OCI-LY1 (cell line): ENCODE measurements around the gene ATP13A2.

Experiments
- H2AFZ ChIP-seq: fragments of 200-600 bp; sonication (generic), shearing (Covaris generic); 2 replicates; pipeline ENCODE4 v1.6.0; 2014; ENCODE audit warnings: antibody characterized with exemption, mild to moderate bottlenecking, low read length
- H3F3A ChIP-seq: fragments of 200-600 bp; sonication (generic), shearing (Covaris generic); 2 replicates; pipeline ENCODE4 v1.6.0; 2014; ENCODE audit warnings: mild to moderate bottlenecking, antibody characterized with exemption, low read length, moderate library complexity; ENCODE audit not compliant: insufficient read depth
- H3K27ac ChIP-seq: fragments of 200-600 bp; sonication (generic); 2 replicates; pipeline ENCODE4 v1.5.1; 2014; ENCODE audit warnings: low read length, mixed run types, mild to moderate bottlenecking, low read depth; ENCODE audit not compliant: poor library complexity, severe bottlenecking
- H3K27me3 ChIP-seq: fragments of 200-600 bp; sonication (generic); 2 replicates; pipeline ENCODE4 v1.6.0; 2014; ENCODE audit warnings: antibody characterized with exemption, mild to moderate bottlenecking, low read length, moderate library complexity; ENCODE audit not compliant: insufficient read depth
- H3K36me3 ChIP-seq: fragments of 200-600 bp; sonication (generic); 2 replicates; pipeline ENCODE4 v1.6.1; 2014; ENCODE audit warnings: mild to moderate bottlenecking, antibody characterized with exemption, low read length, moderate library complexity, mixed read lengths; ENCODE audit not compliant: insufficient read depth
- H3K4me1 ChIP-seq: fragments of 200-600 bp; sonication (generic); 2 replicates; pipeline ENCODE4 v1.5.1; 2014; ENCODE audit warnings: mild to moderate bottlenecking, low read length, moderate library complexity; ENCODE audit not compliant: insufficient read depth, severe bottlenecking
- H3K4me2 ChIP-seq: fragments of 200-600 bp; sonication (generic), shearing (Covaris generic); 2 replicates; pipeline ENCODE4 v1.6.1; 2014; ENCODE audit warnings: low read length
- H3K4me3 ChIP-seq: fragments of 200-600 bp; sonication (generic); 2 replicates; pipeline ENCODE4 v1.5.1; 2014; ENCODE audit warnings: low read length, low read depth, mild to moderate bottlenecking, mixed read lengths; ENCODE audit not compliant: poor library complexity, severe bottlenecking
- H3K79me2 ChIP-seq: fragments of 200-600 bp; shearing (Covaris generic); 2 replicates; pipeline ENCODE4 v1.6.1; 2016; ENCODE audit warnings: mixed run types, low read length, mixed read lengths; ENCODE audit not compliant: insufficient read depth
- H3K9ac ChIP-seq: fragments of 200-600 bp; sonication (generic), shearing (Covaris generic); 2 replicates; pipeline ENCODE4 v1.6.1; 2014; ENCODE audit warnings: mild to moderate bottlenecking, low read length, mixed read lengths
- H3K9me2 ChIP-seq: fragments of 200-600 bp; sonication (generic), shearing (Covaris generic); 2 replicates; pipeline ENCODE4 v1.6.1; 2014; ENCODE audit warnings: low read depth, mild to moderate bottlenecking, low read length, mixed read lengths
- H3K9me3 ChIP-seq: fragments of 200-600 bp; shearing (Covaris generic); 2 replicates; pipeline ENCODE4 v1.6.1; 2014; ENCODE audit warnings: low read length, mixed read lengths
- H4K20me1 ChIP-seq: fragments of 200-600 bp; sonication (generic), shearing (Covaris generic); 2 replicates; pipeline ENCODE4 v1.6.0; 2016; ENCODE audit warnings: mild to moderate bottlenecking, low read length; ENCODE audit not compliant: insufficient read depth
- CTCF ChIP-seq: fragments of 200-600 bp; sonication (generic), shearing (Covaris generic); IDR thresholded peaks from 2 replicates; pipeline ENCODE4 v1.5.1; 2017; ENCODE audit warnings: mild to moderate bottlenecking, antibody characterized with exemption, low read length, moderate library complexity, mixed read lengths
- EZH2 ChIP-seq: fragments of 200-600 bp; sonication (generic), shearing (Covaris generic); IDR thresholded peaks from 2 replicates; pipeline ENCODE4 v1.8.0; 2017; ENCODE audit warnings: borderline replicate concordance, mixed run types, mild to moderate bottlenecking, antibody characterized with exemption, low read length, moderate library complexity, mixed read lengths

The ATP13A2 gene

GRCh38 chr1:16960560-16961296 is 51.0 kb downstream of the ATP13A2 start:
- H3K9ac ChIP-seq, result no peak overlapping the region; the same call in 1 of the 2 replicates
- no peaks in the 10 kb centered on the region for H3K4me1 ChIP-seq
- peak overlapping the region; percentile 40 for H3K4me3 ChIP-seq
- H3K36me3 ChIP-seq, result no peaks in the 10 kb centered on the region
- peak overlapping the region; percentile 47 for H3K4me2 ChIP-seq
- peaks cover 6% of the 10 kb centered on the region; the same call in 1 of the 2 replicates for H3K27me3 ChIP-seq
- no peaks in the 10 kb centered on the region for H3K9me2 ChIP-seq
- TF ChIP-seq EZH2, result no peak
- TF ChIP-seq CTCF, result peak; percentile 61
- H3K27ac ChIP-seq, result no peak overlapping the region
- no peaks in the 10 kb centered on the region for H3K9me3 ChIP-seq
- no peak overlapping the region for H2AFZ ChIP-seq
- no peaks in the 10 kb centered on the region for H3F3A ChIP-seq
- H4K20me1 ChIP-seq, result no peaks in the 10 kb centered on the region
- no peaks in the 10 kb centered on the region for H3K79me2 ChIP-seq

DNA sequence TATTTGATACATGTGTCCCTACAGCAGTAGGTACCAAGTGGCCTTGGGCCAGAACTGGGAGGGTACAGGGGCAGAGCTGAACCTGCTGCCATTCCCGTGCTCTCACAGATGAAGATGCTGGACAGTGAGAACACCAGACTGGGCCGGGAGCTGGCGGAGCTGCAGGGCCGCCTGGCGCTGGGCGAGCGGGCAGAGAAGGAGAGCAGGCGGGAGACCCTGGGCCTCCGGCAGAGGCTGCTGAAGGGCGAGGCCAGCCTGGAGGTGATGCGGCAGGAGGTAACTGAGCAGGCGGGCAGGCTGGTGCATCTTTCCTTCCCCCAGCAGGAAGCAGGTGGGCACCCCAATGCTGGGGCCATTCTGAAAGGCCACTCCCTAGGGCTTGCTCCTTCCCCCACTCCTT is 53.3 kb downstream of the ATP13A2 start:
- no peak overlapping the region for H3K9ac ChIP-seq
- TF ChIP-seq EZH2 (no peak), CTCF (no peak)
- H3K4me3 ChIP-seq, result no peak overlapping the region
- H3K9me2 ChIP-seq, result no peaks in the 10 kb centered on the region
- no peak overlapping the region for H2AFZ ChIP-seq
- H3F3A ChIP-seq, result no peaks in the 10 kb centered on the region
- no peak overlapping the region for H3K4me2 ChIP-seq
- no peaks in the 10 kb centered on the region for H3K79me2 ChIP-seq
- no peaks in the 10 kb centered on the region for H3K36me3 ChIP-seq
- H3K27me3 ChIP-seq, result peaks cover 6% of the 10 kb centered on the region; the same call in 1 of the 2 replicates
- H3K27ac ChIP-seq, result no peak overlapping the region
- no peaks in the 10 kb centered on the region for H4K20me1 ChIP-seq
- H3K4me1 ChIP-seq, result no peaks in the 10 kb centered on the region
- H3K9me3 ChIP-seq, result no peaks in the 10 kb centered on the region

GRCh38 chr1:16957731-16958130 is 54.0 kb downstream of the ATP13A2 start:
- Histone ChIP-seq H3K9me2 (no peaks in the 10 kb centered on the region), H3K4me3 (no peak overlapping the region), H3K36me3 (no peaks in the 10 kb centered on the region), H4K20me1 (no peaks in the 10 kb centered on the region), H3K4me1 (no peaks in the 10 kb centered on the region), H3K4me2 (no peak overlapping the region), H3K9ac (no peak overlapping the region), H3K9me3 (no peaks in the 10 kb centered on the region), H3K27me3 (peaks cover 6% of the 10 kb centered on the region; the same call in 1 of the 2 replicates), H3F3A (no peaks in the 10 kb centered on the region), H2AFZ (no peak overlapping the region), H3K79me2 (no peaks in the 10 kb centered on the region), H3K27ac (no peak overlapping the region)
- no peak for TF ChIP-seq EZH2
- no peak for TF ChIP-seq CTCF
